GM12878 (cell line): ENCODE measurements around the gene SLC39A1.

Experiments
- ASH2L ChIP-seq: fragments of 300-600, 200-600 bp; sonication (generic); IDR thresholded peaks from 2 replicates; pipeline ENCODE4 v1.6.1; 2017; ENCODE audit warnings: low read depth, mild to moderate bottlenecking, borderline replicate concordance
- BMI1 ChIP-seq: fragments of 450-650 bp; IDR thresholded peaks from 2 replicates; pipeline ENCODE4 v1.6.1; 2016; ENCODE audit warnings: mild to moderate bottlenecking, moderate library complexity, borderline replicate concordance
- EP300 ChIP-seq, 2 experiments: fragments of 150-350 bp in 1 of 2; IDR thresholded peaks; 2 replicates each; pipeline ENCODE4 v1.6.1; 2011 to 2012; ENCODE audit warnings: low read depth in 2 of 2, low read length in 2 of 2, borderline replicate concordance in 1 of 2, improper control_type of control experiment in 1 of 2, inconsistent platforms in 1 of 2; ENCODE audit not compliant: control insufficient read depth in 1 of 2
- EZH2 ChIP-seq: IDR thresholded peaks from 2 replicates; pipeline ENCODE4 v1.6.1; 2012; ENCODE audit warnings: low read depth, mild to moderate bottlenecking, control low read depth, inconsistent platforms, low read length, borderline replicate concordance; ENCODE audit not compliant: control insufficient read depth
- FOXK2 ChIP-seq: fragments of 450-650 bp; IDR thresholded peaks from 2 replicates; pipeline ENCODE4 v1.6.1; 2017; ENCODE audit warnings: mild to moderate bottlenecking, moderate library complexity
- HDAC2 ChIP-seq: fragments of 200-600 bp; sonication (generic); IDR thresholded peaks from 2 replicates; pipeline ENCODE4 v1.6.1; 2017
- HDGF ChIP-seq: fragments of 450-650 bp; IDR thresholded peaks from 2 replicates; pipeline ENCODE4 v1.6.1; 2016; ENCODE audit warnings: antibody characterized with exemption
- JUND ChIP-seq: IDR thresholded peaks from 2 replicates; pipeline ENCODE4 v1.6.1; 2012; ENCODE audit warnings: low read depth, mild to moderate bottlenecking, low read length, improper control_type of control experiment, moderate library complexity
- SIN3A ChIP-seq: IDR thresholded peaks from 2 replicates; pipeline ENCODE4 v1.6.1; 2012; ENCODE audit warnings: low read depth, low read length, improper control_type of control experiment
- TF ChIP-seq, protein P1 (sequence below): IDR thresholded peaks from 2 replicates; pipeline ENCODE4 v1.6.1; 2012; ENCODE audit warnings: low read depth, low read length, improper control_type of control experiment
- TF ChIP-seq, protein P2 (sequence below): IDR thresholded peaks from 2 replicates; pipeline ENCODE4 v1.6.1; 2011; ENCODE audit warnings: mild to moderate bottlenecking, low read depth, low read length, moderate library complexity; ENCODE audit not compliant: insufficient replicate concordance

DNA sequence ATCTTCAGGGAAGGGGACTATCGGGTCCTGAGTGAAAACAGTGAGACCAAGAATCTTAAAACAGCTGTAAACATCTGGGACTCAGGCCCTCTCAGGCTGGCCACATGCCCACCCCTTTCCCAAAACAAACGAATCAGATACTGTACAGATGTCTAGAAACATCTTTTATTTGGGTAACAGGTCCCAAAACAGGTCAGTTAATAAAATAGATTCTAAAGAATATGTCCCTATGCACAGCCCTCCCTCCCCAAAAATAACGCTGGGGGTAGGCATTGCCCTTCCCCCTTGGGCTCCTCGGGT, 4.4 kb downstream of the SLC39A1 start:
- TF ChIP-seq EP300 (IDR thresholded peaks at IDR 0.05; ENCODE audit: borderline replicate concordance in 1 of 2, control insufficient read depth in 1 of 2, low read depth in 2 of 2, low read length in 2 of 2) = no peak
- TF ChIP-seq SIN3A = no peak
- no peak for TF ChIP-seq HDGF
- no peak for TF ChIP-seq HDAC2
- no peak for TF ChIP-seq FOXK2
- TF ChIP-seq ASH2L = no peak
- TF ChIP-seq, protein P1, sequence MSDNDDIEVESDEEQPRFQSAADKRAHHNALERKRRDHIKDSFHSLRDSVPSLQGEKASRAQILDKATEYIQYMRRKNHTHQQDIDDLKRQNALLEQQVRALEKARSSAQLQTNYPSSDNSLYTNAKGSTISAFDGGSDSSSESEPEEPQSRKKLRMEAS = no peak
- TF ChIP-seq EZH2 = no peak
- no peak for TF ChIP-seq BMI1
- no peak for TF ChIP-seq JUND
- TF ChIP-seq, protein P2, sequence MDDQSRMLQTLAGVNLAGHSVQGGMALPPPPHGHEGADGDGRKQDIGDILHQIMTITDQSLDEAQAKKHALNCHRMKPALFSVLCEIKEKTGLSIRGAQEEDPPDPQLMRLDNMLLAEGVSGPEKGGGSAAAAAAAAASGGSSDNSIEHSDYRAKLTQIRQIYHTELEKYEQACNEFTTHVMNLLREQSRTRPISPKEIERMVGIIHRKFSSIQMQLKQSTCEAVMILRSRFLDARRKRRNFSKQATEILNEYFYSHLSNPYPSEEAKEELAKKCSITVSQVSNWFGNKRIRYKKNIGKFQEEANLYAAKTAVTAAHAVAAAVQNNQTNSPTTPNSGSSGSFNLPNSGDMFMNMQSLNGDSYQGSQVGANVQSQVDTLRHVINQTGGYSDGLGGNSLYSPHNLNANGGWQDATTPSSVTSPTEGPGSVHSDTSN = no peak
